Suppressor macrophage (primary cell): ENCODE results near the gene ALOXE3.
A peak's percentile ranks its signal among the peaks of the same experiment; 100 is the strongest.

Experiments used
- DNase-seq, 4 experiments: peaks; one replicate each; pipeline ENCODE4 v3.0.0-alpha.2; 2020 to 2022

Gene ALOXE3

GRCh38 chr17:8141741-8142140 lies 23.4 kb upstream of the ALOXE3 start:
- no peak for DNase-seq

DNA sequence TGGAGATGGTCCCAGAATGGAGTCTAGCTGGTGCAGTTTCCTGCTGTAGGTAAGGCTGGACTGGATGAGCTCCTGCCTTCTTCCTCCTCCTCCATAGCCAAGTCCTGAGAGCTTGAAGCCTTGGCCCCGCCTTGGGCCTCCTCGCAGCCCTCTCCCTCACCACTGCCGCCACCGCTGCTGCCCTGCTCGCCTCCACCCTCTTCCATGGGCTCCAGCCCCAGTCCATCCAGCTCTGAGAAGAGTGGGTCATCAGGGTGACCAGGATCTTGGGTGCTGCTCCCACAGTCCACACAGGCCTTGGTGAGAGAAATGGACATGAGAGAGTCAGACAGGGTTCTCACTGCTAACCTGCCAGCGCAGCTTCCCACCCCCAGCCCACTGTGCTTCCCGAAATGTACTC lies 22.7 kb upstream of the ALOXE3 start:
- no peak for DNase-seq

DNA sequence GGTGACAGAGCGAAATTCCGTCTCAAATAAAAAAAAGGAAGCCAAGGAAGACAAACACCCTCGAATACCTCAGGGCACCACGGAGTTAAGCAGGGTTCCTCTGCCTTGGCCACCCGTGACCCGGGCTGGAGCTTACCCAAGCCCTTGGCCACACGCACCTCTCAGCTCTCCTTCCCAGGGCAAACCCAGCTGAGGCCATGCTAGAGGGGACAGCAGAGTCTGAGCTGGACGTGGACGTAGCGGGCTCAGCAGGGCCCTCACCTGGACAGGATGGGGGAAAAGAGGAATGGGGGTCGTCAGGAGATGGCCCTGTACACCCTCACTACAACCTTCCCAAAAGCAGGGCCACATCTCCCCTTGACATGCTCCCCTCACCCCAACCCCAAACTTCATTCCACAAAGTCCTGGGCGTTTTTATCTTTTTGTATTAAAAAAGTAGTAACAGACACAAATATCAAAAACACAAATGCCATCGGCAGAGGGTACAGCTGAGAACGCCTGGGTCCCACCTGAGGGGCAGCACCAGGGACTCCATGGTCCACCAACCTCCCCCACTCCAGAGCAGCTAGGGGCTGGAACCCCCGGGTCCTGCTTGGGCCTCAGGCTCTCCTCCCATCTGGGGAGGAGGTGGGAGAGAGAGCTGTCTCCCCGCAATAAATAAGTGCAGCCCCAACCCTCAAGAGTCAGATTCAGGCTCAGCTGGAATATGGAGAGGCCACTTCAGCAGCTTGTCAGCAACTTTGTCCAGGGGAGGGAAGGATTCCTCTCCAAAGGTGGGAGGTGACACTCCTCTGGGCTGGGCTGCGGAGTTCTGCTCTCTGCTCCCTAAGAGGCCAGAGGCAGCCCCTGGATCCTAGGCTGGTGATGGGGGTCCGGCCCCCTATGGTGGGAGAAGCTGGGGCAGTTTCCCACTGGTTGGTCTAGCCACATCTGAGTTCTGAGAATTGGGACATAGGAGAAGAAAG lies 22.0 kb upstream of the ALOXE3 start:
- peak; percentile 58 to 78 (median 70) for DNase-seq

GRCh38 chr17:8138672-8139371 lies 20.5 kb upstream of the ALOXE3 start:
- DNase-seq = peak; percentile 97 to 99 (median 98)

GRCh38 chr17:8138374-8138671 lies 20.0 kb upstream of the ALOXE3 start:
- DNase-seq = no peak

DNA sequence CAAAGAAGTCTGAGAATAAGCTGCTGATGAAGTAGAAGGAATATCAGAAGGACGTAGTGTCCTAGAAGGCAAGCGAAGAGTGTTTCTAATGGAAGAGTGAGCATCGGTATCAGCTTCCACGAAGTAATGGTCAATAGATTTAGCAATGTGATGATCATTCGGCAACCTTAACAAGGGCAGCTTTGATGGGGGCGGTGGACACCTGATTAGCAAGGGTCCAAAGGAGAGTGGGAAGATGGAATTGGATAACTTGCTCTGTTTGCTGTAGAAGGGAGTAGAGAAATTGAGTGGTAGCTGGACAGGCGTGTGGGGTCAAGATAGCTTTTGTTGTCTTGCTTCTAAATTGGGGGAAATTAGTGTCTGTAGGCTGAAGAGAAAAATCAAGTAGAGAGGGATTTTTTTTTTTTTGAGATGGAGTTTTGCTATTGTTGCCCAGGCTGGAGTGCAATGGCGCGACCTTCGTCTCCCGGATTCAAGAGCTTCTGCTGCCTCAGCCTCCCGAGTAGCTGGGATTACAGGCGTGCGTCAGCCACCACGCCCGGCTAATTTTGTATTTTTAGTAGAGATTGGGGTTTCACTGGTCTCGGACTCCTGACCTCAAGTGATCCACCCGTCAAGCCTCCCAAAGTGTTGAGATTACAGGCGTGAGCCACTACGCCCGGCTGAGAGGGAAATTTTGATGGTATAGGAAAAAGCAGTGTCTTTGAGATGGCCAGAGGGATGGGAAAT lies 19.5 kb upstream of the ALOXE3 start:
- peak in 1 of 4 experiments; percentile 23 for DNase-seq

DNA sequence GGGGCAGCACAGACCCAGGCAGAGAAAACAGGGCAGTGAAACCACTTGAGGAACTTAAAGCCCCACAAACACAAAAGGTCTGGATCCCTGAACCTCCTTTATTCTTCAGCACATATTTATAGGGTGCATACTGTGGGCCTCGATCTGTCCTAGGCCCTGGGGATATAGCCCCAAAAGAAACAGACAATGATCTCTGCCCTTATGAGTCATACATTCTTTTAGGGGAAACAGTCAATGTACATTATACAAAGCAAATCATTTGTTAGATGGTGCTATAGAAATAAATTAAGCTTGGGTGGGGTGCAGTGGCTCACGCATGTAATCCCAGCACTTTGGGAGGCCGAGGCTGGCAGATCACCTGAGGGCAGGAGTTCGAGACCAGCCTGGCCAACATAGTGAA lies 15.6 kb upstream of the ALOXE3 start:
- no peak for DNase-seq

DNA sequence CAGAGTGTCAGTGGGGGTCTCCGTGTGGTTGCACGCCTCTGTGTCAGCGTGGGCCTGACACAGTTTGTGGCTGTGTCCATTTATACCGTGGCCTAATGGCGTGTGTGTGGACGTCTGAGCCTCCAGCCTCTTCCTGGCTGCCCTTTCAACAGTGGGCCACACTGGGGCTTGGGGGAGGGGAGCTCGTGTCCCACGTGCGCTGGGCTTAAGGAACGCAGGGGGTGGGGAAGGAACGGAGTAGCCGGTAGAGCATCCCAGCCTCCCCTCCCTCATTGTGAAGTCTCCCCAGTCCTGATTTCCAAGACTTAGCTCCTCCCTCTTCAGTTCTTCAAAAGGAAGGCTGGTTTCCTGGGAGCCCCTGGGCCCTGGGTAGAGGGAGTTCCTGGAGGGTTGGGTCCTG lies 15.1 kb upstream of the ALOXE3 start:
- DNase-seq = no peak

DNA sequence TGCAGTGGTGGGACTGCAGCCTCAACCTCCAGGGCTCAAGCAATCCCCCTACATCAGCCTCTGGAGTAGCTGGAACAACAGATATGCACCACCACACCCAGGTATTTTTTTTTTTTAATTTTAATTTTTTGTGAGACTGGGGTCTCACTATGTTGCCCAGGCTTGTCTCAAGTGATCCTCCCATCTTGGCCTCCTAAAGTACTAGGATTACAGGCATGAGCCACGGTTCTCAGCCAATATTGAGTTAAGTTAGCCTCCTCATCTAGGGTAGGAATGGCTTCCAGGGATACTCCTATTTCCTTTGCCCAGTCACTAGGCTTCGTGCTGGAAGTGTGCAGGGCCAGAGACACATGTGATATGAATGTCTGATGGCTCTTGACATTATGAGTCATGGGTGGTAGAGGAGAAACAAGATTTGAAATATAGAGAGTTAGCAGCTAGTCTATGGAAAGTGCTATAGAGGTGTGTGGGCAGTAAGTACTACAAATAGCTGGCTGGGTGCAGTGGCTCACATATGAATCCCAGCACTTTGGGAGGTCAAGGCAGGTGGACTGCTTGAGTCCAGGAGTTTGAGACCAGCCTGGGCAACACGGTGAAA lies 13.6 kb upstream of the ALOXE3 start:
- no peak for DNase-seq

- DNase-seq = no peak
Observed at GRCh38 chr17:8128125-8128784, 9.9 kb upstream of the ALOXE3 start.

GRCh38 chr17:8126491-8127066 lies 8.3 kb upstream of the ALOXE3 start:
- DNase-seq = peak in 3 of 4 experiments; percentile 29 to 64 (median 51)

DNA sequence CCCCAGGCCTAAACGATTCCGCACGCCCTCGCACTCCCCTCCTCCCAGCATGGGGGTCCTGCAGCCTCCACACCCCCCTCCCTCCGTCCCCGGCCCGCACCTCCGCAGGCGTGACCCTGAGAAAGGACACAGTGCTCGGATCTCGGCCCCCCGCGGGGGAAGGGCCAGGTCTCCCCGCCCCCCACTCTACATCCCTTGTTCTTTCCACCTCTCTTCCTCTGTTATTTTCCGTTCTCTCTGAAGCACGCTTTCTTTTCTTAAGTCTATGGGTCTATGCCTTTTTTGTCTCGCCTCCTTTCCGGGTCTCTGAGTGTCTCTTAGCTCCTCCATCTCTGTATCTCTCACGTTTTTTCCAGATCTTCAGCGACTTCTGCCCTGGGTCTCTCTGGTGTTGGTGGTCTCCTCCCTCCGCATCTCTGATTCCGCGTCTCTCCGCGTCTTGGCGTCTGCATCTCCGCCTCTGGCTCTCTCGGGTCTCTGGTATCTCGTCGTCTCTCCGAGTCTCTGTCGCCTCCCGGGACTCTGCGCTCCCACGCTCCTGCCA lies 7.7 kb upstream of the ALOXE3 start:
- no peak for DNase-seq

DNA sequence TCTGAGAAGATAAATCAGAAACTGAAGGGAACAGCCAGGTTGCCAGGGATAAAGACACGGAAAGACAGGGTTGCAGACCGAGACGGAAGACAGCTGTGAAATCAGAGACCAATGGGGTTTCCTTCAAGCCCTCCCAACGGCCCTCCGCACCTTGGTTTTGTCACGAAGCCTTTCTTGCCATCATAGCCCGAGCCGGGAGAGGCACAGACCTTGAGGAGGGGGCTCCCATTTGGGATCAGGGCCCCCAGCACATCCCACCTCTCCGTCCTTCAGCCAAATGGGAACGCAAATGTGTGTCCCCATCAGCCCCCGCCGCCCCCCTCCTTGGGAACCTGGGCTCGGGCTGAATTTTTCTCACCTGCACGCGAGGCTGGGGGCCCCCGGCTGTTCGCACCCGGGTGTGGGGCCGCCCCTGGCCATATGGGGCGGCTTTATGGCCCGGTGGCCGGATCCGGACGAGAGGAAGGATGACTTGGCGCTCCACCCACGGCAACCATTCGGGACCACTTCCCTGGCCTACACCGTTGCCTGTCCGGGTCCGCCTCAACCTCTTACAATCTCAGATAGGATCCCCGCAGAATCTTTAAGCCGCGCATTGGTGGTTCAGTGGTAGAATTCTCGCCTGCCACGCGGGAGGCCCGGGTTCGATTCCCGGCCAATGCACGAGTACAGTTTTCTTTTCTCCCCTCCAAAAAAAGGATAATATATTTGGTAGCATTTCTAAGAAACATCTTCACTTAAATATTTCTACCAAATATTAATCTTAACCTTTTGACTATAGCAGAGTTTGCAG lies 7.0 kb upstream of the ALOXE3 start:
- peak; percentile 75 to 88 (median 81) for DNase-seq

DNA sequence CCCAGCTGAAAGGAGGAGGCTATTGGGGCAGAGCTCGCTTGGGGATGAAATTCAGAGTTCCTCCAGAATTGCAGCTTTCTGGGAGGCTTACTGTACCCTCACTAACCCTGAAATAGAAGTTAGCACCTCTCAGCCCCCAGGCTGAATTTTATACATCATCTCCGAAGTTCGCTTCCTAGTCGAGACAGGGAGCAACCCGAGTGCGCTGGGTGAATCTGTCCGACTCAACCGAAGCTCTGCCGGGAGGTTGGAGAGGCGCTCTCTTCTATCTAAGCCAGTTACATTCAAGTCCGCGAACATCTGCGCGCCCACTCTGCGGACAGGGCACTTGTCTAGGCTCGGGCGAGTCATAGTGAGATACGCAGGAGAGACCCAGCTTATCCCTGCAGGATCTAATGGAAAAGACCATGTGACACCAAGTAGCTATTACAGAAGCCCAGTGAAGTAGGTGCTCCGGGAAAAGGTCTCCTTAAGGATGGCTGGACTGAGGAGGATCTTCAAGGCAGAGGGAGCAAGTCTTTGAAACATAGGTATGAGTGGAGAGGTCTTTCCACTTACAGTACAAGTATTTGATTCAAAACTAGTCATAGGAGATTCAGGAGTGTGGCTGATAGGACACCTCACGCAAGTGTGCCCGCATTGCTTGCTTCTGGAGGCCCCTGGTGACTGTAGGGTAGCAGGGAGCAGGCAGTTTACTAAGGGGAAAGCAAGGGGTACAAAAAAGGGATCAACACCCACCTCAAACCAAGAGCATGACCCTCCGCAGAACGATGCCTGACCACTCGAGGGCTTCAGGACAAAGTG lies 6.2 kb upstream of the ALOXE3 start:
- peak in 3 of 4 experiments; percentile 21 to 43 (median 21) for DNase-seq

- peak in 1 of 4 experiments; percentile 26 for DNase-seq
Observed at GRCh38 chr17:8123695-8124349, 5.5 kb upstream of the ALOXE3 start, which contains the start of gene HES7. Gene HES7, minus strand, starts transcription at chr17:8124106. Its CDS starts 22 bp downstream, at chr17:8124084.

- DNase-seq = peak in 3 of 4 experiments; percentile 9 to 57 (median 33)
Observed at GRCh38 chr17:8122924-8123694, 4.8 kb upstream of the ALOXE3 start.

DNA sequence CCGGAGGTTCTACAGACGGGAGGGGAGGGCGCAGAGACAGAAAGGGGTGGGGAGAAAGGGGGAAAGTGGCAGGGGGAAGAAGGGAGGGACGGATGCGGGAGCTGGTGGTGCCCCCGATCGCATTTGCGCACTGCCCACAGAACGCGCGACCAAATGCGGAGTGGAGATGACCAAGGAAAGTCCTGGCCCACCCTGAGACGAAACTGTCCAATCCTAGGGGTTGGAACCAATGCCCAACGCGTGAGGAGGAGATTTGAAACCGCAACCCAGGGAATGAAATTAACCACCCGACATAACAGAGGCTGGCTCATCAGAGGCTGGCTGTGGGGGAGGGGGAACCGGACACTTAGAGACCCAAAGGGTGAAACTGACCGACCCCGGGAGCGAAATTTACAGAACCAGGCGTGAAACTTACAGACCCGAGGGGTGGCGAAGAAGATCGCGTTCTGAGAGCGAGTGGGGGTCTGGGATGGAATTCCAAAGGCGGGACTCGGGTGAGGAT lies 4.2 kb upstream of the ALOXE3 start:
- DNase-seq = peak in 1 of 4 experiments; percentile 13
